PFSK-1 (cell line): ENCODE results near the gene RASSF1.

Experiments used
- FOXP2 ChIP-seq: optimal IDR thresholded peaks from 2 replicates; pipeline ENCODE3; 2011; ENCODE audit warnings: borderline replicate concordance, control low read depth, inconsistent platforms; ENCODE audit not compliant: insufficient read depth; ENCODE audit errors: extremely low read length, extremely low read depth
- POLR2AphosphoS5 ChIP-seq: IDR thresholded peaks from 2 replicates; pipeline ENCODE4 v1.6.1; 2012; ENCODE audit warnings: low read depth, mild to moderate bottlenecking, control low read depth, low read length, moderate library complexity
- SIN3A ChIP-seq: IDR thresholded peaks from 2 replicates; pipeline ENCODE4 v1.6.1; 2012; ENCODE audit warnings: mild to moderate bottlenecking, low read length, moderate library complexity, borderline replicate concordance; ENCODE audit not compliant: insufficient read depth
- TAF1 ChIP-seq: IDR thresholded peaks from 2 replicates; pipeline ENCODE4 v1.6.1; 2012; ENCODE audit warnings: low read length, control low read depth, borderline replicate concordance; ENCODE audit not compliant: insufficient read depth
- TF ChIP-seq, protein P1 (sequence below), 2 experiments: IDR thresholded peaks; 2 replicates each; pipeline versions ENCODE4 v1.6.1 to v1.8.0; 2011 to 2012; ENCODE audit warnings: low read depth in 2 of 2, low read length in 2 of 2, control low read depth in 1 of 2, inconsistent platforms in 1 of 2, mild to moderate bottlenecking in 1 of 2, moderate library complexity in 1 of 2; ENCODE audit not compliant: insufficient read depth in 1 of 2

Gene RASSF1

DNA sequence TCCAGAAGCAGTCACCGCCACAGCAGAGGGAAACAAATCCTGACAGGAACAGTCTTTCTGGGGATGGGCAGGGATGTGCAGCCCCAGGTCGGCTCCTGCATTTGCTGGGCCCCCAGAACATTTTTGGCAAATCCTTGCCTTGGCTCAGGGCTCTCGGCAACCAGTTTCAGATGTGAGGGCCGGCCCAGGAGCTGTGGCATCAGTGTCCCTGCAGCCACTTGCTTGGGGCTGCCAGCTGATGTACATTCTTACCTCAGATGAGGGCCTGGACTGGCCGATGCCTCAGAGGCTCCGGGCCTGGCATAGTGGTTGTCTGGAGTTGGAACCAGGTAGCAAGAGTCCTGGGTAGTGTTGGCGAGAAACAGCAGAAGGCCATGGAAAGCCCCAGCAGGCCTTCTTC lies 14.2 kb upstream of the RASSF1 start:
- TF ChIP-seq FOXP2 (no peak), SIN3A (no peak), POLR2AphosphoS5 (no peak), TAF1 (no peak)

DNA sequence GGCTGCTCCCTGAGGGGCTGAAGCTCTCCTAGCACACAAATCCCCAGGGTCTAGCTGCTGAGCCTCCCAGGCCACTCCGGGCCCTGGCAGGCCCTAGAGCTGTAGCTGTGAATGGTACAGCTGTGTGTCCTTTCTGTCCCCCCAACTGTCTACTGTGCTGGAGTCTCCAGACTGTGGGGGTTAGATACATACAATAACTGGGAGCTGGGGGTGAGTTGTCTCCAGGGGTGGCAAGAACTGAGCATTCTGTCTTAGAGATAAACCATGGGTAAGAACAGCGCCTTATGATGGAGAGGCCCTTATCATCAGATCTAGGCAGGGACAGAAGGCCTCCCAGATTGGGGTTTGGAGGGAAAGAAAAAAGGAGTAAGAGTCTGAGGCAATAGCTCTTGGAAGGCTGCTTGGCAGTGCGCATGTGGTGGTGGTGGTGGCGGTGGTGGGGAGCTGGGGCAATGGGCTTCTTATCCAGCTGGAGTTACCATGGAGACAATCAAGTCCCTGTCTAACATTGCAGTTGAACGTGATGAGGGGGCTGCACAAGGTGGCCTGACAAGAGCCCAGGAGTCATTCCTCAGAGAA lies 13.6 kb upstream of the RASSF1 start:
- TF ChIP-seq FOXP2: no peak
- no peak for TF ChIP-seq SIN3A
- no peak for TF ChIP-seq TAF1
- TF ChIP-seq, protein P1, sequence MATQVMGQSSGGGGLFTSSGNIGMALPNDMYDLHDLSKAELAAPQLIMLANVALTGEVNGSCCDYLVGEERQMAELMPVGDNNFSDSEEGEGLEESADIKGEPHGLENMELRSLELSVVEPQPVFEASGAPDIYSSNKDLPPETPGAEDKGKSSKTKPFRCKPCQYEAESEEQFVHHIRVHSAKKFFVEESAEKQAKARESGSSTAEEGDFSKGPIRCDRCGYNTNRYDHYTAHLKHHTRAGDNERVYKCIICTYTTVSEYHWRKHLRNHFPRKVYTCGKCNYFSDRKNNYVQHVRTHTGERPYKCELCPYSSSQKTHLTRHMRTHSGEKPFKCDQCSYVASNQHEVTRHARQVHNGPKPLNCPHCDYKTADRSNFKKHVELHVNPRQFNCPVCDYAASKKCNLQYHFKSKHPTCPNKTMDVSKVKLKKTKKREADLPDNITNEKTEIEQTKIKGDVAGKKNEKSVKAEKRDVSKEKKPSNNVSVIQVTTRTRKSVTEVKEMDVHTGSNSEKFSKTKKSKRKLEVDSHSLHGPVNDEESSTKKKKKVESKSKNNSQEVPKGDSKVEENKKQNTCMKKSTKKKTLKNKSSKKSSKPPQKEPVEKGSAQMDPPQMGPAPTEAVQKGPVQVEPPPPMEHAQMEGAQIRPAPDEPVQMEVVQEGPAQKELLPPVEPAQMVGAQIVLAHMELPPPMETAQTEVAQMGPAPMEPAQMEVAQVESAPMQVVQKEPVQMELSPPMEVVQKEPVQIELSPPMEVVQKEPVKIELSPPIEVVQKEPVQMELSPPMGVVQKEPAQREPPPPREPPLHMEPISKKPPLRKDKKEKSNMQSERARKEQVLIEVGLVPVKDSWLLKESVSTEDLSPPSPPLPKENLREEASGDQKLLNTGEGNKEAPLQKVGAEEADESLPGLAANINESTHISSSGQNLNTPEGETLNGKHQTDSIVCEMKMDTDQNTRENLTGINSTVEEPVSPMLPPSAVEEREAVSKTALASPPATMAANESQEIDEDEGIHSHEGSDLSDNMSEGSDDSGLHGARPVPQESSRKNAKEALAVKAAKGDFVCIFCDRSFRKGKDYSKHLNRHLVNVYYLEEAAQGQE (IDR thresholded peaks at IDR 0.05; ENCODE audit: insufficient read depth in 1 of 2, low read depth in 2 of 2, low read length in 2 of 2): no peak
- TF ChIP-seq POLR2AphosphoS5: no peak

DNA sequence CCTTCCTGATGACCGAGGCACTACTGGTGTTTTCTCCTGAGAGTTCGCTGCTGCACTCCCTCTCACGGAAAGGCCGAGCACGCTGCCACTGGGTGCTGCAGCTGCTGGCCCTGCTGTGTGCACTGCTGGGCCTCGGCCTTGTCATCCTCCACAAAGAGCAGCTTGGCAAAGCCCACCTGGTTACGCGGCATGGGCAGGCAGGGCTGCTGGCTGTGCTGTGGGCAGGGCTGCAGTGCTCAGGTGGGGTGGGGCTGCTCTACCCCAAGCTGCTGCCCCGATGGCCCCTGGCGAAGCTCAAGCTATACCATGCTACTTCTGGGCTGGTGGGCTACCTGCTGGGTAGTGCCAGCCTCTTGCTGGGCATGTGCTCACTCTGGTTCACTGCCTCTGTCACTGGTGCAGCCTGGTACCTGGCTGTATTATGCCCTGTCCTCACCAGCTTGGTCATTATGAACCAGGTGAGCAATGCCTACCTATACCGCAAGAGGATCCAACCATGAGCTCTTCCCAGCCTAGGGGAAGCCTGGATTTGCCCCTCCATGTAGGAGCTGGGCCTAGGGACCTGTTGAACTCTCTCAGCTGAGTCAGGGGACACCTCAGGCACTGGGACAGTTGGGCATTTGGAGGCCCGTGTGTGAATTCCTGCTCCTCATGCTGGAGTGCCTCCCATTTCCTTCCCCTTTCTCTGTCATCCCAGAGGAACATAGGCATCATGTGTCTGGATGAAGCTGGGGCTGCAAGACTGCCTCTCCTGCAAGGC lies 12.8 kb upstream of the RASSF1 start:
- TF ChIP-seq POLR2AphosphoS5 (no peak), FOXP2 (no peak), SIN3A (no peak), TAF1 (no peak)
- TF ChIP-seq, protein P1 (IDR thresholded peaks at IDR 0.05; ENCODE audit: insufficient read depth in 1 of 2, low read depth in 2 of 2, low read length in 2 of 2): no peak

DNA sequence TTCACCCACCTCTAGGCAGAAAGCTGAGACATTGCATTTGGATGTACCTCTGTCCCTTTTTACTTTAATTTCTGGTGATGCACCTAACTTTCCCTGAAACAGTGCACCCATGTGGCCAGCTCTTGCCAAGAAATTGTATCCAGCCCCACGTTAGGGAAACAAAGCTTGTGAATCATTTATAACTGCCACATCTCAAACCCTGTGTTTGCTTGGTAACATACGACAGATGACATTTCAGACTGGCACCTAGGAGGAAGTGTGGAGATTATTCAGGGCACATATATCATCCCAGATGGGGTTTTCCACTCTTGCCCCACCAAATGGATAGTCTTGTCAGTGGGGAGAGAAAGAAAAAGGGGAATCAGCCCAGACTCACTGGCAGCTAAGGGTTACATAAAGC lies 12.1 kb upstream of the RASSF1 start:
- no peak for TF ChIP-seq FOXP2
- TF ChIP-seq POLR2AphosphoS5: no peak
- TF ChIP-seq, protein P1 (IDR thresholded peaks at IDR 0.05; ENCODE audit: insufficient read depth in 1 of 2, low read depth in 2 of 2, low read length in 2 of 2): no peak
- TF ChIP-seq TAF1: no peak
- no peak for TF ChIP-seq SIN3A

DNA sequence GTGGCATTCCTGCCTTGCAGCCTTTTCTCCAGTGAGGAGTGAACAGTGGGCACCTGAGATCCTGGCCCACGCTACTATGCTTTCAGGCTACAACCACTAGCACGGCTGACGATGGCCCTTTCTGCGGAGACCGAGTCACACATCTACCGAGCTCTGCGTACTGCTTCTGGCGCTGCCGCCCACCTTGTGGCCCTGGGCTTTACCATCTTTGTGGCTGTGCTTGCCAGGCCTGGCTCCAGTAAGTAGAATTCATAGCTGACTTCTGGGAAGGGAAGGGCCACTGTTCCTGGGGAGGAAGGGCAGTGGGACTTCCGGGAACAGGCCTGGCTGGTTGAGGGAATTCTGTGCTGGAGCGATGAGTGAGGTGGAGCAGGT lies 10.7 kb upstream of the RASSF1 start:
- TF ChIP-seq, protein P1 (IDR thresholded peaks at IDR 0.05; ENCODE audit: insufficient read depth in 1 of 2, low read depth in 2 of 2, low read length in 2 of 2): no peak
- TF ChIP-seq TAF1: no peak
- TF ChIP-seq SIN3A: no peak
